ENCODE results near the gene LCN2. TPM values are rescaled to one million over a fixed set of nuclear protein-coding genes. Genes with fewer than 3 reads are reported as not detected.
A peak's percentile ranks its signal among the peaks of the same experiment; 100 is the strongest.

LCN2 gene
- total RNA-seq, 1 experiment from 2014 or later, result 1.3 TPM

DNA sequence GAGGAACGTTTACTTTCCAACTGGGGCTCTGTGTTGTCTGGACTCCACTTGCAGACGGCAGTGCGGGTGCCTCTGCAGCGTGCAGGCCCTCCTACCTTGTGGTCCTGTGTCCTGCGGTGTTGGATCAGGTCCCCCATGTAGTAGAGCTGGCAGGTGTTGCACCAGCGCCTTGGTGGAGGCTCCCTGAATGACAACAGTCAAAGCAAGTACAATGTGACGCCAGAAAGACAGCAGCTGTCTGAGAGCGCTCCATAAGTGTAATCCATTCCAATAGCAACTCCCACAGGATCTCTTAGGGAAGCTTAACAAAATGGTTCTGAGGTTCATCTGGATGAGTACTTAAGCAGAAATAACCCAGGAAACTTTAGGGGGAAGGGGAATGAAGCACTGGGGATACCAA is 20.7 kb downstream of the LCN2 start:
- no peaks in the 10 kb centered on the region for H3K9me3 Mint-ChIP-seq
- no peaks in the 10 kb centered on the region for H3K27me3 Mint-ChIP-seq (ENCODE audit: low read depth)
- TF ChIP-seq NFATC4 (CRISPR knock-in tag; IDR thresholded peaks at IDR 0.05) (no peak), CREM (CRISPR knock-in tag; IDR thresholded peaks at IDR 0.05) (no peak)
- TF ChIP-seq, protein P1, sequence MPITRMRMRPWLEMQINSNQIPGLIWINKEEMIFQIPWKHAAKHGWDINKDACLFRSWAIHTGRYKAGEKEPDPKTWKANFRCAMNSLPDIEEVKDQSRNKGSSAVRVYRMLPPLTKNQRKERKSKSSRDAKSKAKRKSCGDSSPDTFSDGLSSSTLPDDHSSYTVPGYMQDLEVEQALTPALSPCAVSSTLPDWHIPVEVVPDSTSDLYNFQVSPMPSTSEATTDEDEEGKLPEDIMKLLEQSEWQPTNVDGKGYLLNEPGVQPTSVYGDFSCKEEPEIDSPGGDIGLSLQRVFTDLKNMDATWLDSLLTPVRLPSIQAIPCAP (CRISPR knock-in tag; IDR thresholded peaks at IDR 0.05), result no peak
- H3K4me3 Mint-ChIP-seq, result no peak overlapping the region
- no peak overlapping the region for H3K27ac Mint-ChIP-seq
- H3K36me3 Mint-ChIP-seq, result peaks cover 24% of the 10 kb centered on the region
- no peak for DNase-seq (ENCODE audit: low spot score)
- ChIA-PET CTCF (no interaction called here), POLR2A (no interaction called here)
- no peak for ATAC-seq
- H3K4me1 Mint-ChIP-seq, result no peaks in the 10 kb centered on the region

DNA sequence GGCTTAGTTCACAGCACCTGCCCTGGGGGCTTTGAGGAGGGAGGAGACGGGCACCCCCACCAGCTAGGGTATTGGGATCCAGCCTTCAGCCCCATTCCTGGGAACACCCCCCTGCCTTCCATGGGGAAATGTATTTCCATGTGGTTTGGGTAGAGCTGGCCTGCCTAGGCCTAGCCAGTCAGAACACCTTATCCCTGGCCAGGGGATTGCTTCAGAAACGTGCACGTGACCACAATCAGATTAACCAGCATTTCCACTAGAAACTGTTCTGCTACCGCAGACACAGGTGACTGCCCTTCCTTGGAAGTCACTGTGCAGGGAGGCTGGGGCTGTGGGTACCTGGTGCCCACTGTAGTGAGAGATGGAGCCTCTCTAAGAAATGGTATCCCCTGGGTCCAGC is 24.8 kb downstream of the LCN2 start:
- Mint-ChIP-seq H3K36me3 (peaks cover 20% of the 10 kb centered on the region), H3K27ac (0 out of 2 replicates have a peak overlapping the region, but pooled peaks have one; percentile 68), H3K4me1 (no peaks in the 10 kb centered on the region), H3K4me3 (no peak overlapping the region), H3K9me3 (no peaks in the 10 kb centered on the region), H3K27me3 (ENCODE audit: low read depth) (no peaks in the 10 kb centered on the region)
- no peak for DNase-seq (ENCODE audit: low spot score)
- TF ChIP-seq ETV6 (CRISPR knock-in tag; IDR thresholded peaks at IDR 0.05) (no peak), ZBTB21 (CRISPR knock-in tag; IDR thresholded peaks at IDR 0.05; ENCODE audit: borderline replicate concordance) (no peak), FOXK1 (CRISPR knock-in tag; IDR thresholded peaks at IDR 0.05) (no peak), CREM (CRISPR knock-in tag; IDR thresholded peaks at IDR 0.05) (no peak)
- TF ChIP-seq, protein P2, sequence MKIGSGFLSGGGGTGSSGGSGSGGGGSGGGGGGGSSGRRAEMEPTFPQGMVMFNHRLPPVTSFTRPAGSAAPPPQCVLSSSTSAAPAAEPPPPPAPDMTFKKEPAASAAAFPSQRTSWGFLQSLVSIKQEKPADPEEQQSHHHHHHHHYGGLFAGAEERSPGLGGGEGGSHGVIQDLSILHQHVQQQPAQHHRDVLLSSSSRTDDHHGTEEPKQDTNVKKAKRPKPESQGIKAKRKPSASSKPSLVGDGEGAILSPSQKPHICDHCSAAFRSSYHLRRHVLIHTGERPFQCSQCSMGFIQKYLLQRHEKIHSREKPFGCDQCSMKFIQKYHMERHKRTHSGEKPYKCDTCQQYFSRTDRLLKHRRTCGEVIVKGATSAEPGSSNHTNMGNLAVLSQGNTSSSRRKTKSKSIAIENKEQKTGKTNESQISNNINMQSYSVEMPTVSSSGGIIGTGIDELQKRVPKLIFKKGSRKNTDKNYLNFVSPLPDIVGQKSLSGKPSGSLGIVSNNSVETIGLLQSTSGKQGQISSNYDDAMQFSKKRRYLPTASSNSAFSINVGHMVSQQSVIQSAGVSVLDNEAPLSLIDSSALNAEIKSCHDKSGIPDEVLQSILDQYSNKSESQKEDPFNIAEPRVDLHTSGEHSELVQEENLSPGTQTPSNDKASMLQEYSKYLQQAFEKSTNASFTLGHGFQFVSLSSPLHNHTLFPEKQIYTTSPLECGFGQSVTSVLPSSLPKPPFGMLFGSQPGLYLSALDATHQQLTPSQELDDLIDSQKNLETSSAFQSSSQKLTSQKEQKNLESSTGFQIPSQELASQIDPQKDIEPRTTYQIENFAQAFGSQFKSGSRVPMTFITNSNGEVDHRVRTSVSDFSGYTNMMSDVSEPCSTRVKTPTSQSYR (CRISPR knock-in tag; IDR thresholded peaks at IDR 0.05), result no peak
- TF ChIP-seq, protein P3, sequence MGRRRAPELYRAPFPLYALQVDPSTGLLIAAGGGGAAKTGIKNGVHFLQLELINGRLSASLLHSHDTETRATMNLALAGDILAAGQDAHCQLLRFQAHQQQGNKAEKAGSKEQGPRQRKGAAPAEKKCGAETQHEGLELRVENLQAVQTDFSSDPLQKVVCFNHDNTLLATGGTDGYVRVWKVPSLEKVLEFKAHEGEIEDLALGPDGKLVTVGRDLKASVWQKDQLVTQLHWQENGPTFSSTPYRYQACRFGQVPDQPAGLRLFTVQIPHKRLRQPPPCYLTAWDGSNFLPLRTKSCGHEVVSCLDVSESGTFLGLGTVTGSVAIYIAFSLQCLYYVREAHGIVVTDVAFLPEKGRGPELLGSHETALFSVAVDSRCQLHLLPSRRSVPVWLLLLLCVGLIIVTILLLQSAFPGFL (CRISPR knock-in tag; IDR thresholded peaks at IDR 0.05; ENCODE audit: borderline replicate concordance), result no peak
- TF ChIP-seq, protein P4, sequence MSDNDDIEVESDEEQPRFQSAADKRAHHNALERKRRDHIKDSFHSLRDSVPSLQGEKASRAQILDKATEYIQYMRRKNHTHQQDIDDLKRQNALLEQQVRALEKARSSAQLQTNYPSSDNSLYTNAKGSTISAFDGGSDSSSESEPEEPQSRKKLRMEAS (CRISPR knock-in tag; IDR thresholded peaks at IDR 0.05), result no peak
- ChIA-PET CTCF (interaction anchor here (0.7 to 1.4 kb wide), 4 partner anchors 9 to 685 kb away, joined by 3 to 4 read pairs (median 3); no protein-coding TSS in a partner anchor), POLR2A (no interaction called here)
- ATAC-seq, result no peak

DNA sequence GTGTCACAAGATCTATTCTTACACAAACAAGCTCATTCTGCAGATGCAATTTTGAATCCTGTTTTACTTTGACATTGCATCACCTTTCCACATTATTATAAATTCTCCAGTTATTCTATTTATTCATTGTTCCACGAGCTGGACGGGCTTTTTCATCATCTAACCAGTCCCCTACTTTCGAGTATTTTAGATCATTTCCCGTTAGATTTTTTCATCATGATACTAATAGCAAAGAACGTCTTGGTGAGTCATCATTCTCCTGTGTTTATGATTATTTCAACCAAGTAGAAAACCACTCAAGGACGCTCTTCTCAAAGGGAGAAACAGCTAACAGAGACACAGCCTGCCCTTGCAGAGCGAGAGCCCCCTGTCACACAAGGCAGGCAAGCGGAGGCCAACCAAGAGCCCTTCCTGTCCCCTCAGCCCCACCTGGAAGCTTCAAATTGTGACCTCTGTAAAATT is 25.9 kb downstream of the LCN2 start:
- H3K4me3 Mint-ChIP-seq, result no peak overlapping the region

More for the DNA sequence above, 25.9 kb downstream of the LCN2 start:
- POLR2A ChIA-PET, result interaction anchor here (0.6 kb wide), 1 partner anchor 427 kb away, joined by 3 read pairs; no protein-coding TSS in a partner anchor
- DNase-seq (ENCODE audit: low spot score), result no peak
- no peak for ATAC-seq
- Mint-ChIP-seq H3K4me1 (no peaks in the 10 kb centered on the region), H3K36me3 (peaks cover 23% of the 10 kb centered on the region), H3K9me3 (no peaks in the 10 kb centered on the region), H3K27ac (no peak overlapping the region), H3K27me3 (ENCODE audit: low read depth) (no peaks in the 10 kb centered on the region)
- CTCF ChIA-PET, result interaction anchor here (0.7 to 1.4 kb wide), 2 partner anchors 28 to 57 kb away, joined by 3 read pairs; no protein-coding TSS in a partner anchor
- TF ChIP-seq, protein P5, sequence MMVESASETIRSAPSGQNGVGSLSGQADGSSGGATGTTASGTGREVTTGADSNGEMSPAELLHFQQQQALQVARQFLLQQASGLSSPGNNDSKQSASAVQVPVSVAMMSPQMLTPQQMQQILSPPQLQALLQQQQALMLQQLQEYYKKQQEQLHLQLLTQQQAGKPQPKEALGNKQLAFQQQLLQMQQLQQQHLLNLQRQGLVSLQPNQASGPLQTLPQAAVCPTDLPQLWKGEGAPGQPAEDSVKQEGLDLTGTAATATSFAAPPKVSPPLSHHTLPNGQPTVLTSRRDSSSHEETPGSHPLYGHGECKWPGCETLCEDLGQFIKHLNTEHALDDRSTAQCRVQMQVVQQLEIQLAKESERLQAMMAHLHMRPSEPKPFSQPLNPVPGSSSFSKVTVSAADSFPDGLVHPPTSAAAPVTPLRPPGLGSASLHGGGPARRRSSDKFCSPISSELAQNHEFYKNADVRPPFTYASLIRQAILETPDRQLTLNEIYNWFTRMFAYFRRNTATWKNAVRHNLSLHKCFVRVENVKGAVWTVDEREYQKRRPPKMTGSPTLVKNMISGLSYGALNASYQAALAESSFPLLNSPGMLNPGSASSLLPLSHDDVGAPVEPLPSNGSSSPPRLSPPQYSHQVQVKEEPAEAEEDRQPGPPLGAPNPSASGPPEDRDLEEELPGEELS (CRISPR knock-in tag; IDR thresholded peaks at IDR 0.05), result no peak
- TF ChIP-seq ZNF138 (CRISPR knock-in tag; conservative IDR thresholded peaks at IDR 0.05) (no peak), OVOL2 (CRISPR knock-in tag; IDR thresholded peaks at IDR 0.05; ENCODE audit: borderline replicate concordance) (no peak), HMGA2 (CRISPR knock-in tag; IDR thresholded peaks at IDR 0.05) (no peak), NFYB (CRISPR knock-in tag; conservative IDR thresholded peaks at IDR 0.05; ENCODE audit: low read depth) (no peak)
- TF ChIP-seq, protein P4 (CRISPR knock-in tag; IDR thresholded peaks at IDR 0.05), result no peak
- TF ChIP-seq, protein P6, sequence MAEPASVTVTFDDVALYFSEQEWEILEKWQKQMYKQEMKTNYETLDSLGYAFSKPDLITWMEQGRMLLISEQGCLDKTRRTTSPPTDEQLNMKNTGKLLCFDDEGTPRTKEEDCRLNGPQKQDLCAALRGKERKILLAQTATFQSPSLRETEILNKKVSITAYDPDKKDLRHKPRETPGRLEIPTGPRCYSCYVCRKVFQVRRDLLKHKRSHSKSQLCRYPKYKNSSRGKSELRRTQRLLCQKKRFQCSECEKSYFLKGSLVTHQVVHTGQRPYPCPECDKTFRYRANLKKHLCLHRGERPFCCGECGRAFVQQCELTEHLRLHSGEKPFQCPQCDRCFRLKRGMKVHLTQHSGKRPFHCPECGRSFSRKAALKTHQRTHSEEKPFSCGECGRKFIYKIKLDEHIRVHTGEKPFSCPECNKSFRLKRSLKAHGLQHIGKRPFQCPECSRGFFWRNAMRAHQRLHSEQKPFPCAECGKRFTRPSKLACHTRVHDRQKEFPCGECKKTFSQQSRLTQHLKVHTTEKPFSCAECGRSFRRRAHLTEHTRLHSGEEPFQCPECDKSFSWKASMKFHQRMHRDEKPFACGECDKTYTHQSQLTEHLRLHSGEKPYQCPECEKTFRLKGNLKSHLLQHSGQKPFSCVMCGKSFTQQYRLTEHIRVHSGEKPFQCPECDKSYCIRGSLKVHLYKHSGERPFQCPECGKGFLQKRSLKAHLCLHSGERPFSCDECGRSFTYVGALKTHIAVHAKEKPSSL (CRISPR knock-in tag; conservative IDR thresholded peaks at IDR 0.05), result no peak

Measured in WTC11 (cell line).